HEK293T (cell line): ENCODE data around the gene CDC45.

Experiments used
- ARNT ChIP-seq: fragments of 450-650 bp; IDR thresholded peaks from 2 replicates; pipeline ENCODE4 v1.6.1; 2017; ENCODE audit warnings: mild to moderate bottlenecking
- BHLHE40 ChIP-seq: fragments of 450-650 bp; IDR thresholded peaks from 2 replicates; pipeline ENCODE4 v1.6.1; 2016; ENCODE audit warnings: mild to moderate bottlenecking, moderate library complexity, borderline replicate concordance
- CTBP1 ChIP-seq: fragments of 450-650 bp; IDR thresholded peaks from 2 replicates; pipeline ENCODE4 v1.6.1; 2016; ENCODE audit warnings: borderline replicate concordance
- ELF4 ChIP-seq: fragments of 450-650 bp; IDR thresholded peaks from 2 replicates; pipeline ENCODE4 v1.6.1; 2017; ENCODE audit warnings: antibody characterized with exemption
- FOXK2 ChIP-seq: fragments of 450-650 bp; IDR thresholded peaks from 2 replicates; pipeline ENCODE4 v1.6.1; 2016; ENCODE audit warnings: mild to moderate bottlenecking
- L3MBTL2 ChIP-seq: fragments of 450-650 bp; conservative IDR thresholded peaks from 2 replicates; pipeline ENCODE4 v1.6.1; 2016; ENCODE audit warnings: mild to moderate bottlenecking
- NFRKB ChIP-seq: fragments of 450-650 bp; IDR thresholded peaks from 2 replicates; pipeline ENCODE4 v1.6.1; 2016; ENCODE audit warnings: mild to moderate bottlenecking, moderate library complexity
- SP1 ChIP-seq: fragments of 450-650 bp; IDR thresholded peaks from 2 replicates; pipeline ENCODE4 v1.6.1; 2017
- TARDBP ChIP-seq: fragments of 450-650 bp; IDR thresholded peaks from 2 replicates; pipeline ENCODE4 v1.6.1; 2016
- ZNF384 ChIP-seq: fragments of 450-650 bp; IDR thresholded peaks from 2 replicates; pipeline ENCODE4 v1.6.1; 2016
- TF ChIP-seq, protein P1 (sequence below): fragments of 450-650 bp; IDR thresholded peaks from 2 replicates; pipeline ENCODE4 v1.6.1; 2016

DNA sequence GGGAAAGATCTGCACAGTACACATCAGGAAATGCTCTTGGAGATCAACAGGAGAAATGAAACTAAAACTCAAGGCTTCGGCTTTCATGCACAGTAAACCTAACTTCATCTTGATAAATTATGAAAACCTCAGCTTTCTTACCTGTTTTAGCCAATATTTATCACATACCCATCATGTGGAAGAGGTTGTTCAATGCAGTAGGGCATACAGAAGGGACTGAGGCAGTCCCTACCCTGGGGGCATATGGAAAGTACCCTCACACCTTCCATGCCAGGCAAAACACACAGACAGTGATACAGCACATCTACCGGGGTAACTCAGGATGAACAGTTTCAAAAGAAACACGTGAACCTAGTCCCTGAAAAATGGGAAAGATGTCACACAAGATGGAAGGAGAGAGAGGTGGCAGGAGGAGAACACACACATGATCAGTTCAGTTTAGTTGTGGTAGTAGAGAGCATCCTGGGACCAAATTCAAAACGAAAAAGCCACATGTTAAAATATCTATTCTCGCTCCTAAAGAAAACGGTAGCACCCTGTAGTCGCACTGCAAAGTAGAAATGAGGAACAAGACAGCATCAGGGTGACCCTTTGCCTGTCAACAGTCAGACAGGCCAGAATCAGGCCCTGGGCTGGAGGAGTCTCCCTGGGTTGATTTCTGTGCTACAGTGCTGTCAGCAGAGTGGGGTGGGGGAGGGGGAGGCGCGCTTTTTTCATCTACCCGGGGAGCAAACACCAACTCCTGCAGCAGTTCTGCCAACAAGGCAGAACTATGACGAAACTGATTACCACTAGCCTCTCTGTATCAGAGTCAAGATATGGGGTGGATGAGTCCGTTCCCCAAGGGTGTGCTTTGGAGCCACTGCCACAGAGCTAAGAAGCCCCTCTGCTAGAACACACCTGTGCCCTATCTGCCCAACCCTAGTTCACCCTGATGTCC, 49.5 kb upstream of the CDC45 start:
- TF ChIP-seq TARDBP, result no peak
- no peak for TF ChIP-seq NFRKB
- no peak for TF ChIP-seq CTBP1
- no peak for TF ChIP-seq ELF4
- TF ChIP-seq ZNF384, result no peak
- no peak for TF ChIP-seq ARNT
- TF ChIP-seq L3MBTL2, result no peak
- TF ChIP-seq FOXK2, result no peak
- TF ChIP-seq SP1, result no peak
- TF ChIP-seq, protein P1, sequence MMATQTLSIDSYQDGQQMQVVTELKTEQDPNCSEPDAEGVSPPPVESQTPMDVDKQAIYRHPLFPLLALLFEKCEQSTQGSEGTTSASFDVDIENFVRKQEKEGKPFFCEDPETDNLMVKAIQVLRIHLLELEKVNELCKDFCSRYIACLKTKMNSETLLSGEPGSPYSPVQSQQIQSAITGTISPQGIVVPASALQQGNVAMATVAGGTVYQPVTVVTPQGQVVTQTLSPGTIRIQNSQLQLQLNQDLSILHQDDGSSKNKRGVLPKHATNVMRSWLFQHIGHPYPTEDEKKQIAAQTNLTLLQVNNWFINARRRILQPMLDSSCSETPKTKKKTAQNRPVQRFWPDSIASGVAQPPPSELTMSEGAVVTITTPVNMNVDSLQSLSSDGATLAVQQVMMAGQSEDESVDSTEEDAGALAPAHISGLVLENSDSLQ, result no peak
- TF ChIP-seq BHLHE40, result no peak
